HCT116 (cell line): ENCODE measurements around the gene TLK2. TPM values are rescaled to one million over a fixed set of nuclear protein-coding genes. Genes with fewer than 3 reads are reported as not detected.

ENCODE experiments used
- ATAC-seq: fragments of 200-7000 bp; cut with Tn5 transposase; 2 replicates; pipeline ENCODE4 v1.9.1; 2020; ENCODE audit warnings: mild to moderate bottlenecking, moderate library complexity
- BruUV-seq: library from RNA; stranded (reverse); fragments of 400-500 nt; replicated peaks from 2 replicates; lab custom pipeline; 2021; lab: Mats Ljungman, UMichigan
- CTCF ChIA-PET: fragments of 300-600 bp; sonication (Branson Sonifier 250); formaldehyde crosslinking; loops from one replicate; lab custom pipeline; 2021; ENCODE audit warnings: antibody characterized with exemption; lab: Charles Lee
- POLR2A ChIA-PET: fragments of 300-600, 350-600 bp; sonication (Branson Sonifier 250); formaldehyde crosslinking; loops from one replicate; lab custom pipeline; 2021; ENCODE audit warnings: antibody characterized with exemption; lab: Charles Lee
- RAD21 ChIA-PET, 2 experiments: fragments of 300-600 bp; sonication (Branson Sonifier 250); formaldehyde crosslinking; loops; one replicate each; lab custom pipeline; 2023; ENCODE audit warnings: low total read pairs in 2 of 2; ENCODE audit not compliant: uncharacterized antibody in 2 of 2, unreplicated experiment in 2 of 2, low non-redundant PET in 1 of 2; lab: Charles Lee
- DNase-seq: peaks from one replicate; pipeline ENCODE4 v3.0.0-alpha.2; 2010; ENCODE audit warnings: low read depth, low spot score
- H2AFZ ChIP-seq: fragments of 200-600 bp; shearing (Covaris generic), sonication (generic); 2 replicates; pipeline ENCODE4 v1.6.1; 2017; ENCODE audit warnings: low read depth, mixed run types, mixed read lengths, antibody characterized with exemption, low read length; ENCODE audit not compliant: poor library complexity, severe bottlenecking
- H3K27ac ChIP-seq: 2 replicates; pipeline ENCODE4 v1.5.1; 2012; ENCODE audit warnings: low read depth, low read length
- H3K27me3 ChIP-seq: fragments of 200-600 bp; sonication (generic); 2 replicates; pipeline ENCODE4 v1.6.1; 2016; ENCODE audit warnings: mixed run types, low read length, mixed read lengths; ENCODE audit not compliant: insufficient read depth
- H3K36me3 ChIP-seq, 2 experiments: fragments of 200-500 bp in 1 of 2; fragments of 200-600 bp in 1 of 2; sonication (Bioruptor generic) in 1 of 2; sonication (generic) in 1 of 2; 2 replicates each; pipeline versions ENCODE4 v1.5.1 to v1.6.1; 2014 to 2016; ENCODE audit warnings: low read length in 2 of 2, inconsistent platforms in 1 of 2, mixed read lengths in 1 of 2, mixed run types in 1 of 2; ENCODE audit not compliant: insufficient read depth in 2 of 2, control insufficient read depth in 1 of 2
- H3K4me1 ChIP-seq, 2 experiments: fragments of 200-600 bp in 1 of 2; sonication (generic) in 1 of 2; 2 replicates each; pipeline versions ENCODE4 v1.5.1 to v1.6.1; 2012 to 2017; ENCODE audit warnings: low read length in 2 of 2, inconsistent platforms in 1 of 2, mild to moderate bottlenecking in 1 of 2, mixed read lengths in 1 of 2, mixed run types in 1 of 2, moderate library complexity in 1 of 2; ENCODE audit not compliant: insufficient read depth in 2 of 2, control insufficient read depth in 1 of 2
- H3K4me2 ChIP-seq: fragments of 200-600 bp; sonication (generic); 2 replicates; pipeline ENCODE4 v1.6.1; 2017; ENCODE audit warnings: mixed run types, low read length, mixed read lengths
- H3K4me3 ChIP-seq, 2 experiments: fragments of 200-600 bp in 1 of 2; sonication (generic) in 1 of 2; replicated peaks in 1 of 2; 2 replicates each; pipeline ENCODE4 v1.5.1; 2011 to 2016; ENCODE audit warnings: low read length in 2 of 2, control low read depth in 1 of 2, low read depth in 1 of 2, mild to moderate bottlenecking in 1 of 2, mixed read lengths in 1 of 2, mixed run types in 1 of 2
- H3K79me2 ChIP-seq: fragments of 200-600 bp; sonication (generic); 2 replicates; pipeline ENCODE4 v1.6.1; 2017; ENCODE audit warnings: mild to moderate bottlenecking, mixed run types, low read length, moderate library complexity, mixed read lengths; ENCODE audit not compliant: insufficient read depth
- H3K9ac ChIP-seq: fragments of 200-600 bp; sonication (generic); 2 replicates; pipeline ENCODE4 v1.6.1; 2016; ENCODE audit warnings: low read length, mixed read lengths
- H3K9me2 ChIP-seq: fragments of 200-600 bp; sonication (generic), shearing (Covaris generic); 2 replicates; pipeline ENCODE4 v1.6.1; 2017; ENCODE audit warnings: mixed run types, mild to moderate bottlenecking, moderate library complexity; ENCODE audit not compliant: insufficient read depth
- H3K9me3 ChIP-seq, 2 experiments: fragments of 200-500 bp in 1 of 2; fragments of 200-600 bp in 1 of 2; sonication (Bioruptor generic) in 1 of 2; sonication (generic) in 1 of 2; 2 replicates each; pipeline ENCODE4 v1.6.1; 2014 to 2017; ENCODE audit warnings: low read length in 2 of 2, mixed read lengths in 2 of 2, inconsistent platforms in 1 of 2, low read depth in 1 of 2, mild to moderate bottlenecking in 1 of 2, mixed run types in 1 of 2, moderate library complexity in 1 of 2; ENCODE audit not compliant: control insufficient read depth in 1 of 2, insufficient read depth in 1 of 2
- H4K20me1 ChIP-seq: fragments of 200-600 bp; sonication (generic), shearing (Covaris generic); 2 replicates; pipeline ENCODE4 v1.6.1; 2017; ENCODE audit warnings: mixed run types, mild to moderate bottlenecking, moderate library complexity; ENCODE audit not compliant: insufficient read depth
- CBX3 ChIP-seq: IDR thresholded peaks from 2 replicates; pipeline ENCODE4 v1.6.1; 2012; ENCODE audit warnings: low read depth
- EGR1 ChIP-seq: IDR thresholded peaks from 2 replicates; pipeline ENCODE4 v1.6.1; 2012; ENCODE audit warnings: low read depth
- ELF1 ChIP-seq: IDR thresholded peaks from 2 replicates; pipeline ENCODE4 v1.6.1; 2012; ENCODE audit warnings: low read depth, borderline replicate concordance
- EZH2 ChIP-seq: fragments of 200-600 bp; sonication (generic); IDR thresholded peaks from 2 replicates; pipeline ENCODE4 v1.6.1; 2017; ENCODE audit warnings: antibody characterized with exemption, mixed run types
- EZH2phosphoT487 ChIP-seq: fragments of 200-600 bp; IDR thresholded peaks from 2 replicates; pipeline ENCODE4 v1.6.1; 2018; ENCODE audit warnings: antibody characterized with exemption, borderline replicate concordance
- FOSL1 ChIP-seq: IDR thresholded peaks from 2 replicates; pipeline ENCODE4 v1.6.1; 2012; ENCODE audit warnings: low read depth
- POLR2A ChIP-seq: IDR thresholded peaks from 2 replicates; pipeline ENCODE4 v1.7.0; 2011; ENCODE audit warnings: borderline replicate concordance; ENCODE audit not compliant: insufficient read depth, insufficient read length; ENCODE audit errors: extremely low read depth
- POLR2AphosphoS5 ChIP-seq: IDR thresholded peaks from 2 replicates; pipeline ENCODE4 v1.6.1; 2011; ENCODE audit warnings: mild to moderate bottlenecking, low read depth, low read length, moderate library complexity
- SIN3A ChIP-seq: IDR thresholded peaks from 2 replicates; pipeline ENCODE4 v1.6.1; 2012; ENCODE audit warnings: low read depth
- SP1 ChIP-seq: IDR thresholded peaks from 2 replicates; pipeline ENCODE4 v1.6.1; 2012; ENCODE audit warnings: low read depth
- SRF ChIP-seq: IDR thresholded peaks from 2 replicates; pipeline ENCODE4 v1.6.1; 2012; ENCODE audit warnings: low read depth
- YY1 ChIP-seq: IDR thresholded peaks from 2 replicates; pipeline ENCODE4 v1.6.1; 2011; ENCODE audit warnings: low read length, low read depth, moderate library complexity, mild to moderate bottlenecking; ENCODE audit not compliant: insufficient replicate concordance; ENCODE audit errors: extremely low read depth
- ZFX ChIP-seq: fragments of 450-650 bp; IDR thresholded peaks from 2 replicates; pipeline ENCODE4 v1.6.1; 2017
- intact Hi-C: fragments of 100-400 bp; cut with micrococcal nuclease; formaldehyde crosslinking; loops from 2 replicates; pipeline ENCODE4 v1.10.0; 2022
- total RNA-seq: library from RNA; stranded (reverse); gene quantifications from one replicate; pipeline ENCODE4 v1.2.1, GENCODE V29; 2021; ENCODE audit not compliant: unreplicated experiment
- TF ChIP-seq, protein P1 (sequence below): IDR thresholded peaks from 2 replicates; pipeline ENCODE4 v1.6.1; 2012
- TF ChIP-seq, protein P2 (sequence below): IDR thresholded peaks from 2 replicates; pipeline ENCODE4 v1.6.1; 2011; ENCODE audit warnings: mild to moderate bottlenecking, low read length, moderate library complexity; ENCODE audit not compliant: insufficient replicate concordance; ENCODE audit errors: extremely low read depth
- TF ChIP-seq, protein P3 (sequence below), 3 experiments: fragments of 200-600 bp in 1 of 3; sonication (generic) in 1 of 3; IDR thresholded peaks in 2 of 3; conservative IDR thresholded peaks in 1 of 3; 2 replicates each; pipeline ENCODE4 v1.5.1; 2012 to 2017; ENCODE audit warnings: low read depth in 2 of 3, low read length in 2 of 3, antibody characterized with exemption in 1 of 3, borderline replicate concordance in 1 of 3, control low read depth in 1 of 3, mild to moderate bottlenecking in 1 of 3, mixed read lengths in 1 of 3, mixed run types in 1 of 3, moderate library complexity in 1 of 3; ENCODE audit not compliant: insufficient read depth in 1 of 3
- TF ChIP-seq, protein P4 (sequence below): IDR thresholded peaks from 2 replicates; pipeline ENCODE4 v1.6.1; 2012

Gene TLK2
- total RNA-seq, 1 experiment from 2014 or later, result 56.6 TPM

DNA sequence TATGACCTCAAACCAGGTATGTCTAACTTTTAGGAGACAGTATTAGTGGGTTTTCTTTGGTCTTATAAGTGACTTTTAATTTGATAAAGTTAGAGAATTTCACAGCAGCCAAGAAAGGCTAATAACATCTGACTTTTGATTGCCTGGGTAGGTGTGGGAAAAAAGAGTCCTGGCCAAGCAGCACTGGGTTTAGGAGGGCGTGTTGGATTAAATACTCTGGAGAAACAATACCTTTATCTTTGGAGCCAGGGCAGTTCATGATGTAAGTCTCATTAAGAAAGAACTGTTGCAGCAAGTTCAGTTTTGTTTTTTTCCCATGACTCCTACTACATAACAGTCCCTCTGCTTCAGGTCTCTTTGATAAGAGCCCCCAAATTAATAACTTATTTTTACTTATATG lies 122.2 kb downstream of the TLK2 start:
- intact Hi-C loops, result loop anchor here (10.0 kb wide), 1 partner anchor 176 kb away; the partner anchor contains the start of gene METTL2A
- H3K4me2 ChIP-seq, result no peak overlapping the region
- BruUV-seq, result no TSS peak
- H3K4me3 ChIP-seq, result no peak overlapping the region
- POLR2A ChIA-PET, result no interaction called here
- TF ChIP-seq ZFX, result no peak
- TF ChIP-seq, protein P1, sequence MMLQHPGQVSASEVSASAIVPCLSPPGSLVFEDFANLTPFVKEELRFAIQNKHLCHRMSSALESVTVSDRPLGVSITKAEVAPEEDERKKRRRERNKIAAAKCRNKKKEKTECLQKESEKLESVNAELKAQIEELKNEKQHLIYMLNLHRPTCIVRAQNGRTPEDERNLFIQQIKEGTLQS, result no peak
- TF ChIP-seq EZH2, result no peak
- TF ChIP-seq, protein P2, sequence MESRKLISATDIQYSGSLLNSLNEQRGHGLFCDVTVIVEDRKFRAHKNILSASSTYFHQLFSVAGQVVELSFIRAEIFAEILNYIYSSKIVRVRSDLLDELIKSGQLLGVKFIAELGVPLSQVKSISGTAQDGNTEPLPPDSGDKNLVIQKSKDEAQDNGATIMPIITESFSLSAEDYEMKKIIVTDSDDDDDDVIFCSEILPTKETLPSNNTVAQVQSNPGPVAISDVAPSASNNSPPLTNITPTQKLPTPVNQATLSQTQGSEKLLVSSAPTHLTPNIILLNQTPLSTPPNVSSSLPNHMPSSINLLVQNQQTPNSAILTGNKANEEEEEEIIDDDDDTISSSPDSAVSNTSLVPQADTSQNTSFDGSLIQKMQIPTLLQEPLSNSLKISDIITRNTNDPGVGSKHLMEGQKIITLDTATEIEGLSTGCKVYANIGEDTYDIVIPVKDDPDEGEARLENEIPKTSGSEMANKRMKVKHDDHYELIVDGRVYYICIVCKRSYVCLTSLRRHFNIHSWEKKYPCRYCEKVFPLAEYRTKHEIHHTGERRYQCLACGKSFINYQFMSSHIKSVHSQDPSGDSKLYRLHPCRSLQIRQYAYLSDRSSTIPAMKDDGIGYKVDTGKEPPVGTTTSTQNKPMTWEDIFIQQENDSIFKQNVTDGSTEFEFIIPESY, result no peak
- no peak for TF ChIP-seq SIN3A
- no peak for TF ChIP-seq SP1
- TF ChIP-seq FOSL1, result no peak
- TF ChIP-seq, protein P3, sequence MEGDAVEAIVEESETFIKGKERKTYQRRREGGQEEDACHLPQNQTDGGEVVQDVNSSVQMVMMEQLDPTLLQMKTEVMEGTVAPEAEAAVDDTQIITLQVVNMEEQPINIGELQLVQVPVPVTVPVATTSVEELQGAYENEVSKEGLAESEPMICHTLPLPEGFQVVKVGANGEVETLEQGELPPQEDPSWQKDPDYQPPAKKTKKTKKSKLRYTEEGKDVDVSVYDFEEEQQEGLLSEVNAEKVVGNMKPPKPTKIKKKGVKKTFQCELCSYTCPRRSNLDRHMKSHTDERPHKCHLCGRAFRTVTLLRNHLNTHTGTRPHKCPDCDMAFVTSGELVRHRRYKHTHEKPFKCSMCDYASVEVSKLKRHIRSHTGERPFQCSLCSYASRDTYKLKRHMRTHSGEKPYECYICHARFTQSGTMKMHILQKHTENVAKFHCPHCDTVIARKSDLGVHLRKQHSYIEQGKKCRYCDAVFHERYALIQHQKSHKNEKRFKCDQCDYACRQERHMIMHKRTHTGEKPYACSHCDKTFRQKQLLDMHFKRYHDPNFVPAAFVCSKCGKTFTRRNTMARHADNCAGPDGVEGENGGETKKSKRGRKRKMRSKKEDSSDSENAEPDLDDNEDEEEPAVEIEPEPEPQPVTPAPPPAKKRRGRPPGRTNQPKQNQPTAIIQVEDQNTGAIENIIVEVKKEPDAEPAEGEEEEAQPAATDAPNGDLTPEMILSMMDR (IDR thresholded peaks at IDR 0.05 in 2 of 3, conservative IDR thresholded peaks at IDR 0.05 in 1 of 3; ENCODE audit: borderline replicate concordance in 1 of 3, insufficient read depth in 1 of 3, low read depth in 2 of 3, low read length in 2 of 3), result no peak
- TF ChIP-seq YY1, result no peak
- TF ChIP-seq, protein P4, sequence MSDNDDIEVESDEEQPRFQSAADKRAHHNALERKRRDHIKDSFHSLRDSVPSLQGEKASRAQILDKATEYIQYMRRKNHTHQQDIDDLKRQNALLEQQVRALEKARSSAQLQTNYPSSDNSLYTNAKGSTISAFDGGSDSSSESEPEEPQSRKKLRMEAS, result no peak
- no peak for TF ChIP-seq EZH2phosphoT487
- TF ChIP-seq POLR2AphosphoS5, result no peak
- TF ChIP-seq EGR1, result no peak
- TF ChIP-seq SRF, result no peak
- TF ChIP-seq CBX3, result no peak
- no peak for TF ChIP-seq ELF1
- TF ChIP-seq POLR2A, result no peak
- H3K9me2 ChIP-seq, result no peaks in the 10 kb centered on the region
- ATAC-seq (no peak), DNase-seq (no peak)
- H2AFZ ChIP-seq, result no peak overlapping the region
- RAD21 ChIA-PET, result no interaction called here
- H3K27ac ChIP-seq, result no peak overlapping the region
- no peaks in the 10 kb centered on the region for H3K4me1 ChIP-seq
- no peaks in the 10 kb centered on the region for H3K9me3 ChIP-seq
- peaks cover 18 to 22% of the 10 kb centered on the region in 2 experiments; a peak in 3 of 4 replicates for H3K36me3 ChIP-seq
- CTCF ChIA-PET, result interaction anchor here (0.7 kb wide), 1 partner anchor 48 kb away, joined by 3 read pairs; no protein-coding TSS in a partner anchor
- H3K9ac ChIP-seq, result no peak overlapping the region
- no peaks in the 10 kb centered on the region for H3K27me3 ChIP-seq
- H3K79me2 ChIP-seq, result no peaks in the 10 kb centered on the region
- no peaks in the 10 kb centered on the region for H4K20me1 ChIP-seq
